Retinal pigment epithelial cell (primary cell): Measurements from ENCODE around the gene CACFD1.

Source experiments
- DNase-seq: peaks from one replicate; pipeline ENCODE4 v3.0.0-alpha.2; 2010; ENCODE audit warnings: low read depth
- H3K4me3 ChIP-seq: 2 replicates; pipeline ENCODE4 v1.5.1; 2011; ENCODE audit warnings: mild to moderate bottlenecking, low read length, control low read depth, moderate library complexity
- CTCF ChIP-seq: conservative IDR thresholded peaks from 2 replicates; pipeline ENCODE4 v1.5.1; 2011; ENCODE audit warnings: low read depth, low read length, control low read depth, inconsistent platforms

CACFD1 gene

GRCh38 chr9:133518200-133518599, 58.4 kb downstream of the CACFD1 start:
- H3K4me3 ChIP-seq, result no peak overlapping the region
- TF ChIP-seq CTCF, result no peak
- DNase-seq, result no peak

- no peak overlapping the region for H3K4me3 ChIP-seq
- DNase-seq, result no peak
- TF ChIP-seq CTCF, result no peak
These were observed 59.1 kb downstream of the CACFD1 start for GRCh38 chr9:133518706-133519449.

- no peak for TF ChIP-seq CTCF
- H3K4me3 ChIP-seq, result no peak overlapping the region
- DNase-seq, result no peak
These were observed 59.9 kb downstream of the CACFD1 start for GRCh38 chr9:133519693-133520092.

- no peak for DNase-seq
- no peak for TF ChIP-seq CTCF
- H3K4me3 ChIP-seq, result no peak overlapping the region
These were observed 60.5 kb downstream of the CACFD1 start for GRCh38 chr9:133520121-133520835.
